PC-3 (cell line): ENCODE results near the gene TXNDC15. TPM values are rescaled to one million over a fixed set of nuclear protein-coding genes. Genes with fewer than 3 reads are reported as not detected.
"Not testable (repeated sequence)": the region's sequence is repeated elsewhere in the genome, so short reads cannot be mapped to it uniquely, and the experiment has no call there.

Source experiments
- ATAC-seq: fragments of 200-7000 bp; cut with Tn5 transposase; 2 replicates; pipeline ENCODE4 v1.9.1; 2020; ENCODE audit warnings: mild to moderate bottlenecking, moderate library complexity
- BruUV-seq: library from RNA; stranded (reverse); fragments of 400-500 nt; replicated peaks from 2 replicates; lab custom pipeline; 2021; lab: Mats Ljungman, UMichigan
- CTCF ChIA-PET: fragments of 300-600 bp; sonication (Branson Sonifier 250); formaldehyde crosslinking; loops from one replicate; lab custom pipeline; 2022; ENCODE audit warnings: antibody characterized with exemption; lab: Charles Lee
- POLR2A ChIA-PET: fragments of 300-600 bp; sonication (Branson Sonifier 250); formaldehyde crosslinking; loops from one replicate; lab custom pipeline; 2022; ENCODE audit warnings: antibody characterized with exemption; ENCODE audit not compliant: unreplicated experiment; lab: Charles Lee
- DNase-seq: peaks from one replicate; pipeline ENCODE4 v3.0.0-alpha.2; 2015
- H2AFZ ChIP-seq: fragments of 300-600 bp; sonication (generic); 2 replicates; pipeline ENCODE4 v1.6.0; 2016; ENCODE audit warnings: antibody characterized with exemption, low read length
- H3F3A ChIP-seq: fragments of 300-600 bp; sonication (generic); one replicate; pipeline ENCODE4 v1.6.0; 2017; ENCODE audit warnings: antibody characterized with exemption, low read length, control low read depth, mild to moderate bottlenecking; ENCODE audit not compliant: unreplicated experiment
- H3K27ac ChIP-seq: fragments of 300-600 bp; sonication (generic); 2 replicates; pipeline ENCODE4 v1.5.1; 2016; ENCODE audit warnings: mild to moderate bottlenecking, low read length
- H3K27me3 ChIP-seq: fragments of 300-600 bp; sonication (generic); 2 replicates; pipeline ENCODE4 v1.6.1; 2016; ENCODE audit warnings: low read length, mixed read lengths
- H3K36me3 ChIP-seq: fragments of 300-600 bp; sonication (generic); 2 replicates; pipeline ENCODE4 v1.6.1; 2016; ENCODE audit warnings: low read depth, mixed run types, low read length, mixed read lengths
- H3K4me1 ChIP-seq: fragments of 300-600 bp; sonication (generic); 2 replicates; pipeline ENCODE4 v1.5.1; 2016; ENCODE audit warnings: low read length; ENCODE audit not compliant: insufficient read depth
- H3K4me2 ChIP-seq: fragments of 300-600 bp; sonication (generic); 2 replicates; pipeline ENCODE4 v1.6.0; 2016; ENCODE audit warnings: low read length
- H3K4me3 ChIP-seq: fragments of 300-600 bp; sonication (generic); 2 replicates; pipeline ENCODE4 v1.5.1; 2016; ENCODE audit warnings: mild to moderate bottlenecking, low read length, mixed read lengths
- H3K79me2 ChIP-seq: fragments of 300-600 bp; sonication (generic); 2 replicates; pipeline ENCODE4 v1.6.1; 2017; ENCODE audit warnings: low read length, mixed read lengths
- H3K9ac ChIP-seq: fragments of 300-600 bp; sonication (generic); 2 replicates; pipeline ENCODE4 v1.6.0; 2016; ENCODE audit warnings: mild to moderate bottlenecking, low read length
- H3K9me2 ChIP-seq: fragments of 300-600 bp; sonication (generic); replicated peaks from 2 replicates; pipeline ENCODE4 v1.6.1; 2016; ENCODE audit warnings: mixed run types, low read length, mixed read lengths
- H3K9me3 ChIP-seq: fragments of 300-600 bp; sonication (generic); 2 replicates; pipeline ENCODE4 v1.6.1; 2016; ENCODE audit warnings: low read length, mixed read lengths
- H4K20me1 ChIP-seq: fragments of 300-600 bp; sonication (generic); 2 replicates; pipeline ENCODE4 v1.6.1; 2016; ENCODE audit warnings: low read length, mixed read lengths
- CTCF ChIP-seq: fragments of 300-600 bp; sonication (generic); conservative IDR thresholded peaks from 2 replicates; pipeline ENCODE4 v1.5.1; 2017; ENCODE audit warnings: antibody characterized with exemption, low read depth, mild to moderate bottlenecking, low read length
- EZH2 ChIP-seq: fragments of 300-600 bp; sonication (generic); IDR thresholded peaks from one replicate; pipeline ENCODE4 v1.6.1; 2017; ENCODE audit warnings: antibody characterized with exemption, mild to moderate bottlenecking, low read length; ENCODE audit not compliant: unreplicated experiment
- EZH2phosphoT487 ChIP-seq: fragments of 300-600 bp; sonication (generic); IDR thresholded peaks from 2 replicates; pipeline ENCODE4 v1.6.1; 2018; ENCODE audit warnings: mild to moderate bottlenecking, antibody characterized with exemption, low read length, borderline replicate concordance
- intact Hi-C: fragments of 100-400 bp; cut with micrococcal nuclease; formaldehyde crosslinking; loops from 2 replicates; pipeline ENCODE4 v1.9.0; 2023
- total RNA-seq: library from RNA; depleted of rRNA; stranded (reverse); fragments of >200 nt; gene quantifications from 2 replicates; pipeline ENCODE4 v1.2.3, GENCODE V29; 2014

Gene TXNDC15
- total RNA-seq, 1 experiment from 2014 or later: 42.6 TPM

DNA sequence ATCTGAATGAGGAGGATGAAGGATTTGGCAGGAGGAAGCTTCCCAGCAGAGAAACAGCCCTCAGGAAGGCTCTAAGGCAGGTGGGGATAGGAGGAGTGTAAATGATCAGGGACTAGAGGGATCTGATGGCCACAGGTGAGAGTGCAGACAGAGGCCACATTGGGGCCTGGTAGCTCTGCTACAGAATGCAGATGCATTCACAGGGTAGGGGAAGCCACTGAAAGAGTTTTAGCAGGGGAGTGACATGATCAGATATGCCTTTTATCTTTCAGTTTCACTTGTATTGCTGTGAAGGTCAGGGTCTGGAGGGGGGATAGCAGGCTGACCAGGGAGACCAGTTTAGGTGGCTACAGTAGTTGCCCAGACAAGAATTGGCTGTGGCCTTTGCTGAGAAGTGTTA, 3.0 kb downstream of the TXNDC15 start:
- no peaks in the 10 kb centered on the region for H3K9me3 ChIP-seq
- H3K9me2 ChIP-seq: no peaks in the 10 kb centered on the region
- no peak overlapping the region for H3K4me2 ChIP-seq
- no peak overlapping the region for H3K9ac ChIP-seq
- TF ChIP-seq CTCF: no peak
- TF ChIP-seq EZH2: no peak
- TF ChIP-seq EZH2phosphoT487: no peak
- BruUV-seq: no TSS peak
- CTCF ChIA-PET: no interaction called here
- H3K4me1 ChIP-seq: peaks cover 6% of the 10 kb centered on the region; the same call in 1 of the 2 replicates
- no peak for DNase-seq
- peaks cover 17% of the 10 kb centered on the region for H3K79me2 ChIP-seq
- POLR2A ChIA-PET: no interaction called here
- intact Hi-C loops: no loop called here
- no peaks in the 10 kb centered on the region for H3K36me3 ChIP-seq
- H3F3A ChIP-seq: no peaks in the 10 kb centered on the region
- no peak overlapping the region for H3K4me3 ChIP-seq
- H2AFZ ChIP-seq: no peak overlapping the region
- ATAC-seq: no peak
- no peaks in the 10 kb centered on the region for H3K27me3 ChIP-seq
- no peaks in the 10 kb centered on the region for H4K20me1 ChIP-seq
- H3K27ac ChIP-seq: no peak overlapping the region

DNA sequence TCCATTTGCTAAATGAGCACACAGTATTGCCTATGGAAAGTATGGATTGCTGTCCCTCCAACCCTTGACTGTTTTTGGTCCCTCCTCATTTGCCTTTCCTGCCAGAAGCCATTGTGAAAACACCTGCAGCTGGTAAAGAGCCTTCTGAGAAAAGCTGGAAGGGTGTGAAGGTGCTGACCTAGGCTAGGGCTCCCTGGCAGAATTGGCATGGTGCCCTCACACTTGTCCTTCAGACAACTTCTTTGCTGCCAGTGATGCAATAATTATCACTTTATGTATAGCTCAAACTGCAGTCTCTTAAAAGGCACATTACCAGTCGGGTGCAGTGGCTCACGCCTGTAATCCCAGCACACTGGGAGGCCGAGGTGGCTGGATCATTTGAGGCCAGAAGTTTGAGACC, 4.2 kb downstream of the TXNDC15 start:
- TF ChIP-seq EZH2phosphoT487 (no peak), CTCF (no peak), EZH2 (no peak)
- H3K27ac ChIP-seq: no peak overlapping the region
- H3K4me1 ChIP-seq: peaks cover 6% of the 10 kb centered on the region; the same call in 1 of the 2 replicates
- DNase-seq: no peak
- H3K79me2 ChIP-seq: peaks cover 17% of the 10 kb centered on the region
- POLR2A ChIA-PET: no interaction called here
- H3K4me3 ChIP-seq: no peak overlapping the region
- no peak overlapping the region for H3K4me2 ChIP-seq
- BruUV-seq: no TSS peak
- no peak overlapping the region for H2AFZ ChIP-seq
- CTCF ChIA-PET: no interaction called here
- H3K9ac ChIP-seq: no peak overlapping the region
- H3K9me3 ChIP-seq: no peaks in the 10 kb centered on the region
- ATAC-seq: no peak
- H3K27me3 ChIP-seq: no peaks in the 10 kb centered on the region
- H3K36me3 ChIP-seq: no peaks in the 10 kb centered on the region
- no peaks in the 10 kb centered on the region for H3K9me2 ChIP-seq
- H4K20me1 ChIP-seq: no peaks in the 10 kb centered on the region
- intact Hi-C loops: no loop called here
- H3F3A ChIP-seq: no peaks in the 10 kb centered on the region

GRCh38 chr5:134879456-134879855, 5.3 kb downstream of the TXNDC15 start:
- ChIA-PET CTCF (no interaction called here), POLR2A (no interaction called here)
- Histone ChIP-seq H3K27me3 (no peaks in the 10 kb centered on the region), H3K9ac (no peak overlapping the region), H3K27ac (no peak overlapping the region), H3K36me3 (no peaks in the 10 kb centered on the region), H2AFZ (no peak overlapping the region), H3F3A (no peaks in the 10 kb centered on the region), H3K9me3 (no peaks in the 10 kb centered on the region), H3K79me2 (peaks cover 17% of the 10 kb centered on the region), H3K9me2 (no peaks in the 10 kb centered on the region), H4K20me1 (no peaks in the 10 kb centered on the region), H3K4me3 (no peak overlapping the region), H3K4me2 (no peak overlapping the region), H3K4me1 (no peaks in the 10 kb centered on the region)
- DNase-seq (no peak), ATAC-seq (no peak)
- no peak for TF ChIP-seq EZH2phosphoT487
- TF ChIP-seq EZH2: no peak
- TF ChIP-seq CTCF: no peak
- BruUV-seq: no TSS peak
- intact Hi-C loops: no loop called here

GRCh38 chr5:134880937-134881336, 6.8 kb downstream of the TXNDC15 start:
- H4K20me1 ChIP-seq, H3F3A ChIP-seq, CTCF ChIA-PET, H3K27ac ChIP-seq, H3K4me3 ChIP-seq, H2AFZ ChIP-seq, DNase-seq, H3K9me2 ChIP-seq, H3K4me2 ChIP-seq, BruUV-seq, H3K4me1 ChIP-seq, ATAC-seq, H3K9ac ChIP-seq, H3K9me3 ChIP-seq, H3K36me3 ChIP-seq, intact Hi-C loops, H3K27me3 ChIP-seq: not testable (repeated sequence)
- POLR2A ChIA-PET: interaction anchor here (0.7 kb wide), 1 partner anchor 36 kb away, joined by 6 read pairs; no protein-coding TSS in a partner anchor
- H3K79me2 ChIP-seq: peaks cover 15% of the 10 kb centered on the region

GRCh38 chr5:134881711-134882110, 7.5 kb downstream of the TXNDC15 start:
- H3F3A ChIP-seq, H3K9me3 ChIP-seq, H3K4me1 ChIP-seq, H3K4me2 ChIP-seq, ATAC-seq, H3K36me3 ChIP-seq, H2AFZ ChIP-seq, H3K27ac ChIP-seq, H3K4me3 ChIP-seq, DNase-seq, intact Hi-C loops, H3K27me3 ChIP-seq, H3K9me2 ChIP-seq, H4K20me1 ChIP-seq, BruUV-seq, POLR2A ChIA-PET, H3K79me2 ChIP-seq, CTCF ChIA-PET, H3K9ac ChIP-seq: not testable (repeated sequence)
